ENCODE measurements around the gene ADGRB3. TPM values are rescaled to one million over a fixed set of nuclear protein-coding genes. Genes with fewer than 3 reads are reported as not detected.

ADGRB3 gene
- polyA plus RNA-seq, 3 donors = 0.04 to 0.23 (median 0.05) TPM

GRCh38 chr6:69180361-69181067 lies 545.4 kb downstream of the ADGRB3 start:
- no peaks in the 10 kb centered on the region for H3K27me3 ChIP-seq (ENCODE audit: control insufficient read depth in 2 of 2, insufficient read depth in 2 of 2, low read length in 2 of 2)
- H3K9ac ChIP-seq (ENCODE audit: insufficient read depth, low read length, poor library complexity, severe bottlenecking) = no peak overlapping the region
- peaks cover 3 to 16% of the 10 kb centered on the region in 2 donors for H3K9me3 ChIP-seq (replicated peaks in 1 of 2; ENCODE audit: control insufficient read depth in 1 of 2, insufficient read depth in 1 of 2, low read length in 2 of 2)
- no peak for TF ChIP-seq CTCF (IDR thresholded peaks at IDR 0.05)
- no peak overlapping the region for H3K27ac ChIP-seq (ENCODE audit: low read depth in 1 of 2, low read length in 2 of 2)
- no peak overlapping the region for H3K4me3 ChIP-seq (replicated peaks in 1 of 3; ENCODE audit: low read depth in 2 of 3, low read length in 3 of 3)
- intact Hi-C loops (cut with micrococcal nuclease) = no loop called here
- no peak overlapping the region for H3K27ac Mint-ChIP-seq
- no peak for DNase-seq
- no peaks in the 10 kb centered on the region for H3K4me1 ChIP-seq (ENCODE audit: control insufficient read depth in 1 of 2, insufficient read depth in 2 of 2, low read length in 2 of 2)
- H3K4me2 ChIP-seq (replicated peaks; ENCODE audit: extremely low read depth, low read length, poor library complexity, severe bottlenecking) = no peak overlapping the region
- H3K36me3 ChIP-seq (replicated peaks in 1 of 2; ENCODE audit: control insufficient read depth in 1 of 2, insufficient read depth in 2 of 2, low read length in 2 of 2) = no peaks in the 10 kb centered on the region
- H4K20me1 ChIP-seq (ENCODE audit: insufficient read depth, low read length) = no peaks in the 10 kb centered on the region
- H3K27me3 Mint-ChIP-seq (ENCODE audit: low read depth in 3 of 3) = no peaks in the 10 kb centered on the region
- H3K36me3 Mint-ChIP-seq = no peaks in the 10 kb centered on the region
- H3K79me2 ChIP-seq (ENCODE audit: insufficient read depth, low read length) = no peaks in the 10 kb centered on the region
- no peaks in the 10 kb centered on the region for H3K4me1 Mint-ChIP-seq
- no peak overlapping the region for H3K4me3 Mint-ChIP-seq
- WGBS (ENCODE audit: insufficient coverage) = 92% methylated on average over 7 of the region's 7 CpGs
- H2AFZ ChIP-seq (ENCODE audit: insufficient read depth, low read depth, low read length, poor library complexity, severe bottlenecking) = no peak overlapping the region
- peaks cover 0 to 7% (median 0%) of the 10 kb centered on the region in 7 donors for H3K9me3 Mint-ChIP-seq

- WGBS (ENCODE audit: insufficient coverage) = no CpG with 5 or more reads among the region's 3 CpGs
- Histone ChIP-seq H3K79me2 (ENCODE audit: insufficient read depth, low read length) (no peaks in the 10 kb centered on the region), H3K9ac (ENCODE audit: insufficient read depth, low read length, poor library complexity, severe bottlenecking) (no peak overlapping the region), H2AFZ (ENCODE audit: insufficient read depth, low read depth, low read length, poor library complexity, severe bottlenecking) (no peak overlapping the region), H3K27me3 (ENCODE audit: control insufficient read depth in 2 of 2, insufficient read depth in 2 of 2, low read length in 2 of 2) (no peaks in the 10 kb centered on the region), H3K9me3 (replicated peaks in 1 of 2; ENCODE audit: control insufficient read depth in 1 of 2, insufficient read depth in 1 of 2, low read length in 2 of 2) (peaks cover 3 to 16% of the 10 kb centered on the region in 2 donors), H3K4me1 (ENCODE audit: control insufficient read depth in 1 of 2, insufficient read depth in 2 of 2, low read length in 2 of 2) (no peaks in the 10 kb centered on the region), H4K20me1 (ENCODE audit: insufficient read depth, low read length) (no peaks in the 10 kb centered on the region), H3K36me3 (replicated peaks in 1 of 2; ENCODE audit: control insufficient read depth in 1 of 2, insufficient read depth in 2 of 2, low read length in 2 of 2) (no peaks in the 10 kb centered on the region), H3K4me3 (replicated peaks in 1 of 3; ENCODE audit: low read depth in 2 of 3, low read length in 3 of 3) (no peak overlapping the region), H3K27ac (ENCODE audit: low read depth in 1 of 2, low read length in 2 of 2) (no peak overlapping the region), H3K4me2 (replicated peaks; ENCODE audit: extremely low read depth, low read length, poor library complexity, severe bottlenecking) (no peak overlapping the region)
- no peak overlapping the region for H3K4me3 Mint-ChIP-seq
- no peaks in the 10 kb centered on the region for H3K4me1 Mint-ChIP-seq
- peaks cover 0 to 7% (median 0%) of the 10 kb centered on the region in 7 donors for H3K9me3 Mint-ChIP-seq
- no peak for TF ChIP-seq CTCF (IDR thresholded peaks at IDR 0.05)
- H3K27ac Mint-ChIP-seq = no peak overlapping the region
- H3K36me3 Mint-ChIP-seq = no peaks in the 10 kb centered on the region
- DNase-seq = no peak
- intact Hi-C loops (cut with micrococcal nuclease) = no loop called here
- H3K27me3 Mint-ChIP-seq (ENCODE audit: low read depth in 3 of 3) = no peaks in the 10 kb centered on the region
Observed at GRCh38 chr6:69181964-69182363, 546.9 kb downstream of the ADGRB3 start.
